A549 (cell line): ENCODE measurements around the gene SPAG5. TPM values are rescaled to one million over a fixed set of nuclear protein-coding genes. Genes with fewer than 3 reads are reported as not detected.

Experiments
- ATAC-seq, 2 experiments: fragments of 200-7000 bp in 1 of 2; fragments of >200 bp in 1 of 2; cut with Nextera tagmentation in 1 of 2; cut with Tn5 transposase in 1 of 2; 3 replicates each; pipeline versions ENCODE4 v1.8.0 to v1.9.1; 2018 to 2020; ENCODE audit warnings: mild to moderate bottlenecking in 1 of 2, moderate library complexity in 1 of 2
- CTCF ChIA-PET: fragments of 300-600 bp; sonication (Branson Sonifier 250); formaldehyde crosslinking; extraction: SDS; loops from one replicate; lab custom pipeline; 2021; ENCODE audit warnings: antibody characterized with exemption, inconsistent platforms; lab: Yijun Ruan, JAX
- POLR2A ChIA-PET: fragments of 350-600 bp; formaldehyde crosslinking; extraction: SDS; loops from one replicate; lab custom pipeline; 2021; ENCODE audit warnings: antibody characterized with exemption, inconsistent platforms; lab: Yijun Ruan, JAX
- DNase-seq, 2 experiments: peaks; one replicate each; pipeline versions ENCODE4 v3.0.0 to v3.0.0-alpha.2; 2011 to 2016; ENCODE audit warnings: low read depth in 1 of 2, low spot score in 1 of 2
- FAIRE-seq: peaks from 2 replicates; lab custom pipeline; 2011; peaks lifted over from hg19 to GRCh38; lab: Jason Lieb, UNC
- H3K27ac ChIP-seq, 2 experiments: fragments of >200 bp; sonication (Bioruptor Twin); formaldehyde crosslinking; 3 replicates each; pipeline ENCODE4 v1.5.1; 2016 to 2017
- H3K4me1 ChIP-seq: fragments of >200 bp; sonication (Bioruptor Twin); formaldehyde crosslinking; 3 replicates; pipeline ENCODE4 v1.6.1; 2016
- H3K4me2 ChIP-seq: fragments of >200 bp; sonication (Bioruptor Twin); formaldehyde crosslinking; 3 replicates; pipeline ENCODE4 v1.6.1; 2016
- H3K4me3 ChIP-seq: fragments of >200 bp; sonication (Bioruptor Twin); formaldehyde crosslinking; 3 replicates; pipeline ENCODE4 v1.5.1; 2016
- H3K9me3 ChIP-seq: fragments of >200 bp; sonication (Bioruptor Twin); formaldehyde crosslinking; 3 replicates; pipeline ENCODE4 v1.6.1; 2016
- CBX8 ChIP-seq: fragments of 200-600 bp; sonication (generic); IDR thresholded peaks from 2 replicates; pipeline ENCODE4 v1.6.1; 2016
- CTCF ChIP-seq: fragments of >200 bp; sonication (Bioruptor Twin); formaldehyde crosslinking; IDR thresholded peaks from 3 replicates; pipeline ENCODE4 v1.5.1; 2016
- EHMT2 ChIP-seq: fragments of 200-600 bp; sonication (generic); IDR thresholded peaks from 2 replicates; pipeline ENCODE4 v1.6.1; 2016; ENCODE audit warnings: antibody characterized with exemption, low read depth, mild to moderate bottlenecking, moderate library complexity
- ELK1 ChIP-seq: fragments of 150-350 bp; IDR thresholded peaks from 2 replicates; pipeline ENCODE4 v1.6.1; 2014; ENCODE audit warnings: low read depth, mild to moderate bottlenecking, low read length
- FOSL2 ChIP-seq, 2 experiments: fragments of 450-650 bp in 1 of 2; fragments of >200 bp in 1 of 2; sonication (Bioruptor Twin) in 1 of 2; formaldehyde crosslinking; IDR thresholded peaks; 2 replicates each; pipeline versions ENCODE4 v1.5.0 to v1.6.1; 2016 to 2020; ENCODE audit warnings: mild to moderate bottlenecking in 1 of 2, moderate library complexity in 1 of 2
- HDAC2 ChIP-seq: fragments of 200-600 bp; sonication (generic); IDR thresholded peaks from 2 replicates; pipeline ENCODE4 v1.6.1; 2016
- HES2 ChIP-seq: fragments of >200 bp; sonication (Bioruptor Twin); formaldehyde crosslinking; IDR thresholded peaks from 2 replicates; pipeline ENCODE4 v1.6.1; 2016
- HEYL ChIP-seq: fragments of 250-450 bp; sonication (Bioruptor Pico); IDR thresholded peaks from 2 replicates; pipeline ENCODE4 v1.8.0; 2021; ENCODE audit warnings: mild to moderate bottlenecking, moderate library complexity
- HMGXB4 ChIP-seq: fragments of 250-450 bp; sonication (Bioruptor Pico); IDR thresholded peaks from 2 replicates; pipeline ENCODE4 v1.5.0; 2021; ENCODE audit warnings: mild to moderate bottlenecking, moderate library complexity, borderline replicate concordance
- HOXA7 ChIP-seq: fragments of 250-450 bp; sonication (Bioruptor Pico); IDR thresholded peaks from 2 replicates; pipeline ENCODE4 v1.5.0; 2020; ENCODE audit warnings: mild to moderate bottlenecking, moderate library complexity
- NR3C1 ChIP-seq: fragments of >200 bp; sonication (Bioruptor Twin); formaldehyde crosslinking; IDR thresholded peaks from 3 replicates; pipeline ENCODE4 v1.6.1; 2017
- PBX3 ChIP-seq: IDR thresholded peaks from 2 replicates; pipeline ENCODE4 v1.6.1; 2012
- RAD21 ChIP-seq, 2 experiments: fragments of >200 bp in 1 of 2; sonication (Bioruptor Twin) in 1 of 2; formaldehyde crosslinking in 1 of 2; IDR thresholded peaks in 1 of 2; conservative IDR thresholded peaks in 1 of 2; 2 replicates in 1 of 2; 3 replicates in 1 of 2; pipeline ENCODE4 v1.6.1; 2012 to 2018; ENCODE audit warnings: inconsistent platforms in 1 of 2
- RCOR1 ChIP-seq: fragments of 150-350 bp; IDR thresholded peaks from 2 replicates; pipeline ENCODE4 v1.6.1; 2014; ENCODE audit warnings: antibody characterized with exemption, low read length, low read depth
- REST ChIP-seq: fragments of 200-600 bp; sonication (generic); IDR thresholded peaks from 2 replicates; pipeline ENCODE4 v1.6.1; 2016; ENCODE audit warnings: antibody characterized with exemption, mild to moderate bottlenecking, moderate library complexity
- RFX5 ChIP-seq: fragments of 450-650 bp; IDR thresholded peaks from 2 replicates; pipeline ENCODE4 v1.7.1; 2014; ENCODE audit warnings: antibody characterized with exemption, mild to moderate bottlenecking, moderate library complexity
- SREBF2 ChIP-seq: fragments of 450-650 bp; IDR thresholded peaks from 2 replicates; pipeline ENCODE4 v1.6.1; 2014; ENCODE audit warnings: mild to moderate bottlenecking, moderate library complexity
- TP53 ChIP-seq: fragments of 250-450 bp; sonication (Bioruptor Pico); IDR thresholded peaks from 2 replicates; pipeline ENCODE4 v1.5.0; 2021; ENCODE audit warnings: mild to moderate bottlenecking, moderate library complexity
- USF2 ChIP-seq: fragments of 450-650 bp; IDR thresholded peaks from 2 replicates; pipeline ENCODE4 v1.6.1; 2014; ENCODE audit warnings: antibody characterized with exemption
- ZC3H11A ChIP-seq: fragments of 450-650 bp; IDR thresholded peaks from 2 replicates; pipeline ENCODE4 v1.6.1; 2014; ENCODE audit warnings: antibody characterized with exemption, mild to moderate bottlenecking
- WGBS: methylation state at CpG from one replicate; pipeline ENCODE4 v1.1.6; 2017; ENCODE audit errors: missing lambda C conversion rate; 5-methylcytosine and 5-hydroxymethylcytosine counted together
- polyA plus RNA-seq, 4 experiments: library from polyadenylated mRNA; depleted of rRNA in 3 of 4; stranded (reverse); fragments of >200 nt; fragmentation: RNase III in 1 of 4; extraction: RNeasy Plus Mini Kit Qiagen cat#74134 plus additional on column Dnase treatment in 1 of 4; gene quantifications; 2 replicates in 3 of 4; 3 replicates in 1 of 4; pipeline ENCODE4 v1.2.3, GENCODE V29; 2011 to 2017

SPAG5 gene
- polyA plus RNA-seq, 2 of the 4 experiments (the other 2 are of a cell fraction): 111 TPM

GRCh38 chr17:28612936-28613872, 14.4 kb upstream of the SPAG5 start:
- no peak overlapping the region for H3K27ac ChIP-seq
- ChIA-PET POLR2A (interaction anchor here (0.6 to 1.3 kb wide), 3 partner anchors 7 to 49 kb away, joined by 3 to 4 read pairs (median 3); partner anchors contain the start of genes SDF2 and SUPT6H), CTCF (interaction anchor here (0.8 to 3.3 kb wide), 29 partner anchors 8 to 149 kb away, joined by 3 to 20 read pairs (median 5); partner anchors contain the start of genes ALDOC, BLTP2 and PIGS)
- 70% methylated on average over 6 of the region's 6 CpGs for WGBS
- no peak overlapping the region for H3K4me3 ChIP-seq
- FAIRE-seq: no peak
- H3K4me2 ChIP-seq: no peak overlapping the region
- no peaks in the 10 kb centered on the region for H3K4me1 ChIP-seq
- no peaks in the 10 kb centered on the region for H3K9me3 ChIP-seq
- DNase-seq: peak; percentile 39 to 56
- peak; percentile 67 for TF ChIP-seq CTCF
- no peak for TF ChIP-seq SREBF2
- peak; percentile 47 to 58; a peak in 4 of 5 replicates for TF ChIP-seq RAD21 (conservative IDR thresholded peaks at IDR 0.05 in 1 of 2, IDR thresholded peaks at IDR 0.05 in 1 of 2)
- TF ChIP-seq EHMT2: no peak
- TF ChIP-seq HMGXB4 (CRISPR knock-in tag): 0 out of 2 replicates have a peak, but pooled peaks have one; percentile 12
- no peak for TF ChIP-seq ELK1
- TF ChIP-seq HES2: no peak
- TF ChIP-seq FOSL2 (IDR thresholded peaks at IDR 0.05): no peak
- TF ChIP-seq FOSL2 (CRISPR knock-in tag; IDR thresholded peaks at IDR 0.05): peak; percentile 70; the same call in 1 of the 2 replicates
- TF ChIP-seq TP53 (CRISPR knock-in tag): peak; percentile 62; the same call in 1 of the 2 replicates
- TF ChIP-seq NR3C1: no peak
- TF ChIP-seq RCOR1: no peak
- ATAC-seq: peak; percentile 56 to 79; a peak in 3 of 6 replicates

GRCh38 chr17:28612531-28612930, 13.7 kb upstream of the SPAG5 start:
- CTCF ChIA-PET: interaction anchor here (0.8 to 3.3 kb wide), 28 partner anchors 9 to 150 kb away, joined by 3 to 20 read pairs (median 5); partner anchors contain the start of genes ALDOC, BLTP2 and PIGS
- no peak overlapping the region for H3K27ac ChIP-seq
- no peaks in the 10 kb centered on the region for H3K4me1 ChIP-seq
- no peak overlapping the region for H3K4me2 ChIP-seq
- ATAC-seq (no peak), DNase-seq (no peak), FAIRE-seq (no peak)
- POLR2A ChIA-PET: interaction anchor here (0.6 to 1.3 kb wide), 2 partner anchors 8 to 49 kb away, joined by 3 read pairs; partner anchors contain the start of genes SDF2 and SUPT6H
- WGBS: 90% methylated on average over 2 of the region's 2 CpGs
- H3K9me3 ChIP-seq: no peaks in the 10 kb centered on the region
- H3K4me3 ChIP-seq: no peak overlapping the region
- no peak for TF ChIP-seq PBX3
- no peak for TF ChIP-seq REST
- no peak for TF ChIP-seq USF2
- no peak for TF ChIP-seq ELK1
- TF ChIP-seq TP53 (CRISPR knock-in tag): no peak
- TF ChIP-seq HEYL (CRISPR knock-in tag): no peak
- TF ChIP-seq HOXA7 (CRISPR knock-in tag): no peak
- TF ChIP-seq HDAC2: no peak
- TF ChIP-seq ZC3H11A: no peak
- TF ChIP-seq RFX5: no peak
- TF ChIP-seq CBX8: no peak
